Skeletal muscle satellite cell (primary cell): Measurements from ENCODE around the gene KAT6B.

ENCODE experiments used
- H3K27me3 ChIP-seq: 2 replicates; pipeline ENCODE4 v1.7.0; 2013; ENCODE audit warnings: low read length; ENCODE audit not compliant: control insufficient read depth, insufficient read depth
- H3K36me3 ChIP-seq: 2 replicates; pipeline ENCODE4 v1.7.0; 2013; ENCODE audit warnings: mild to moderate bottlenecking, control low read depth, low read length; ENCODE audit not compliant: insufficient read depth
- H3K4me1 ChIP-seq: 2 replicates; pipeline ENCODE4 v1.7.0; 2013; ENCODE audit warnings: low read length; ENCODE audit not compliant: control insufficient read depth, insufficient read depth
- H3K4me2 ChIP-seq: 2 replicates; pipeline ENCODE4 v1.7.0; 2013; ENCODE audit warnings: mild to moderate bottlenecking, low read length
- H3K4me3 ChIP-seq: 2 replicates; pipeline ENCODE4 v1.7.0; 2013; ENCODE audit warnings: low read length
- H3K9ac ChIP-seq: 2 replicates; pipeline ENCODE4 v1.7.0; 2013; ENCODE audit warnings: mild to moderate bottlenecking, low read depth, low read length, moderate library complexity
- H3K9me3 ChIP-seq: replicated peaks from 2 replicates; pipeline ENCODE4 v1.7.0; 2013; ENCODE audit warnings: mild to moderate bottlenecking, control low read depth, low read length

KAT6B gene

DNA sequence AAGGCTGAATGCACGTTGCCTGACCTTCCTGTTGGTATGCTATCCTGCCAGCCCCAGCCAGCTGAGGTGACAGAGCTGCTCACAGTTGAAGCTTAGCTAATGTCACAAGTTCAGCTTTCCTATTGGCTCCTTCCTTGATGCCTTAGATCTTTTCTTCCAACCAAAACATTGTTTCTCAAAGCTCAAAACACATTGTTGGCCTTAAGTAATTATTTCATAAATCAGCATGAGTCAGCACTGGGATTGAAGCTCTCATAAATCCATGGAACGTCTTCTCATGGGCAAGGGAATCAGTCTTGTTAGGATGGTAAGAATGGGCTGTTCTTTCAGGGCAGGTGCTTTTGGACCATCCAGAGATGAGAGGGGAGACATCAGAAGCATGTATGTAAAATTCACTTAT lies 157.0 kb downstream of the KAT6B start:
- H3K4me3 ChIP-seq = no peak overlapping the region
- no peak overlapping the region for H3K9ac ChIP-seq
- H3K4me2 ChIP-seq = no peak overlapping the region
- no peaks in the 10 kb centered on the region for H3K4me1 ChIP-seq
- H3K27me3 ChIP-seq = no peaks in the 10 kb centered on the region
- H3K36me3 ChIP-seq = peaks cover 7% of the 10 kb centered on the region
- H3K9me3 ChIP-seq = no peaks in the 10 kb centered on the region

DNA sequence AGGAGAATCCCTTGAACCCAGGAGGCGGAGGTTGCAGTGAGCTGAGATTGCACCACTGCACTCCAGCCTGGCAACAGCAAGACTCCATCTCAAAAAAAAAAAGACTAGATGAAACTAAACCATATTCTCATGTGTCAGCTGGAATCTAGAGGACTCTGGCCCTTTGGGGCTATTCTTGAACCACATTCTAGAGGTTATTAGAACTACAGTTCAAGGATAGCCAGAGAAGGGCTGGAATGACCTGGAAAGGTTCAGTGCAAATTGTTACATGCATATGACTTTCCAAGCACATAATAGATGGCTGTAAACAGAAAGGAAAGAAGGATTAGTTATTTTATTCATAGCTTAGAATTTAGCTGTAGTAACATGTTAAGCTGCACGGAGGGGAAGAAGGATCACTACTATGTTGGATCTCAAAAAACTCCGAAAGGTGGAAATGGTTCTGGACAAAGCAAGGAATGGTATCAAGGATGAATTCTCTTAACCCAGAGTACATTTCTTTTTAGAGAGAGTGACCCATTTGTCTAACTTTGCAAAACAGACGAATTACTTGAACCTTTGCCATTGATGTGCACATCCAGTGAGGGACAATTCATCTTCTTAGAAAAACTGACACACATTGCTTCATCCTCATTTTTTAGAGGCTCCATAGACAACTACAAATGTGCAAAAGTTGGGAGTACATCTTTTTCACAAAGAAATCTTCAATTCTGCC lies 161.1 kb downstream of the KAT6B start:
- no peaks in the 10 kb centered on the region for H3K9me3 ChIP-seq
- H3K36me3 ChIP-seq = peaks cover 7% of the 10 kb centered on the region

DNA sequence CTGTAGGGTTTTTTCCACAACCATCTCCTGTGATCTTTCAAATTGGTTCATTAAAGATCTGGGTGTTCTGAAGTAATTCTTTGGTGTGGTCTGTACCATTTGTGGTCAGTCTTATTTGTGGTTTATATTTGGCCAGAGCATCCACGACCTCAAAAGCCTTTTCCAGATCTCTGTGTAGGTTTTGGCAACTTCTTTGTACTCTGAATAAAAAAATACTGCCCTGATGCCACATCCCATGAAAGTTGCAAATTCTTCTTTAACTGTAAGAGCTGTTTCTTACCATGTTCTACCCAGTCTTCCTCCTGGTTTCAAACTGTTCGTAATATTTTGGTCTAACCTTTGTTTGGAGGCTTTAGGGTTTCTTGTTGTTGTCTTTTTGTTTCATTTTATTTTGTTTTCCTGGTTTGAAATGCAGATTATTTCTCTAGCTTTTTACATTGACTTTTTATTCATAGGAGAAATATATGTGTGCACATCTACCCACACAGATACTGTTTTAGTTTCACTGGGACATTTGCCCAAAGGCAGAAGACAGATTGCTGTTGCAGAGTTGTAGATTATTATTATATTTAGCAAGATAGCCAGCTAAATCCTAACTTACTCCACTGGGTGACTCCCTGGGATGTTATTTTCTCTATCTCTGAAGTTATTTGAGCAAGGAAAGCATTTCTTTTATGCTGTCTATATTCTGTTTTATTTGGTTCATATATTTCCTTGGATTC lies 161.8 kb downstream of the KAT6B start:
- H3K4me1 ChIP-seq = no peaks in the 10 kb centered on the region
- H3K9me3 ChIP-seq = no peaks in the 10 kb centered on the region
- H3K36me3 ChIP-seq = peaks cover 7% of the 10 kb centered on the region
- H3K27me3 ChIP-seq = no peaks in the 10 kb centered on the region
- no peak overlapping the region for H3K4me2 ChIP-seq
- H3K9ac ChIP-seq = no peak overlapping the region
- H3K4me3 ChIP-seq = no peak overlapping the region

More for the DNA sequence above, 161.1 kb downstream of the KAT6B start:
- Histone ChIP-seq H3K4me1 (no peaks in the 10 kb centered on the region), H3K4me3 (no peak overlapping the region), H3K27me3 (no peaks in the 10 kb centered on the region), H3K4me2 (no peak overlapping the region), H3K9ac (no peak overlapping the region)

DNA sequence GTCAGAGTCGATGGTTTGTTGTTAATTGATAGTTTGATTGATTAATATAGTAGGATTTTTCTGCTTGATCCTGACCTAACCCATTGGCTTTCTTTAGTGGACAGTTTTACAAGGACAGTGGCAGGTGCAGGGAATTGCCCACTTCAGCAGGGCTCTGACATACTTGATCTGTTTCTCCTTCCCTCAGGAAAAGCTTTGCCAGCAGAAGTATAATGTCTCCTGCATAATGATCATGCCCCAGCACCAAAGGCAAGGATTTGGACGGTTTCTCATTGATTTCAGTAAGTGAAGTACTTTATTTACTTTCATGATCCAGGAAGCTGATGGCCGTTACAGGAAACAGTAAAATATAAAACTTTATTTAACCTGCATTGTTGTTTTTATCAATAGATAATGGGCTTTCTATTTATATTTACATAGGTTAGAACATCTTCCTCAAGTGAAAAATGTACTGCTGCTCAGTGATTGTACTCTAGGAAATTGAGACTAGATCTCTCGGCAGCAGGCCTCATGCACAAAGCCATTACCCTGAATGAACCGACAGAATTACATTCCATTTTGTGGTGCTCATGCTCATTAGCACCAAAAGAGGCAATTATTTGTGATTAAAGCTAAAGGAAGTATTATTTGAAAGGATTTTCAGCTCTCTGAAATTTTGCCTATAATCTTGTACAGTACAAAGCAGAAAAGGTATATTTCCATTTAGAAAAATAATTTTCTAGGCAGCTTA lies 162.6 kb downstream of the KAT6B start:
- Histone ChIP-seq H3K4me3 (no peak overlapping the region), H3K9me3 (no peaks in the 10 kb centered on the region), H3K9ac (no peak overlapping the region), H3K27me3 (no peaks in the 10 kb centered on the region), H3K4me1 (no peaks in the 10 kb centered on the region), H3K4me2 (no peak overlapping the region), H3K36me3 (peaks cover 7% of the 10 kb centered on the region)

DNA sequence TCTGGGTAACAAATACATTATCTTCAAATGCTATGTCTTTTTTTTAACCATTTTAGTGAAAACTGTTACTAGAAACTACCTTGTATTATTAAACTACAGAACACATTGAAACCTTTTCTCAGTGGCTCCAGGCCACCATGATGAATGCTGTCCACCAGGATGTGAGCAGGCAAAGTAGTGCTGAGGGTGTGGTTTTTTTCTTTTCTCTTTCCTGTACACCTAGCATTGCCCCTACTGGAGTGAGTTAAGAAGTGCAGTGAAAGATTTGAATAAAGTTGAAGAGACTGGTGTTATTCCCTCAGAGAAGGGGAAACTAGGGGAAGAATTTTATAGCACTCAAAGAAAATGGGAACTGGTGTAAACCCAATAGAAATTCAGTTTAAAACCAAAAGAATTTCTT lies 165.0 kb downstream of the KAT6B start:
- no peak overlapping the region for H3K9ac ChIP-seq
- no peaks in the 10 kb centered on the region for H3K27me3 ChIP-seq
- H3K36me3 ChIP-seq = peaks cover 9% of the 10 kb centered on the region
- no peak overlapping the region for H3K4me2 ChIP-seq
- no peak overlapping the region for H3K4me3 ChIP-seq
- H3K9me3 ChIP-seq = no peaks in the 10 kb centered on the region
- H3K4me1 ChIP-seq = no peaks in the 10 kb centered on the region

DNA sequence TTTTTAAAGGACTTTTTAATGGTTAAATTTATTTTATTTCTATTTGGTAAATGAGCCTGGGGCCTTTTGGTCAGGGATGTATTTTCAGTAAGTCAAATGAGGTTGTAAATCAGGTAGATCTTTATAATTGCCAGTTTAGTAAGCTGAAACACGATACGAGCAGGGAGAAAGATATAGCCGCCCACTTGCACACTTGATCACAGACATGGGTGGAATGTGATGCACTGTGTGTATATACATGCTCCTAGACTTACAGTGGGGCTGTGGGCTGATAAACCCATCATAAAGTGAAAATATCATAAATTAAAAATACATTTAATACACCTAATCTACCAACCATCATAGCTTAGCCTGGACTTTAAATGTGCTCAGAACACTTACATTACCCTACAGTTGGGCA lies 165.7 kb downstream of the KAT6B start:
- Histone ChIP-seq H3K9me3 (no peaks in the 10 kb centered on the region), H3K9ac (no peak overlapping the region), H3K36me3 (peaks cover 9% of the 10 kb centered on the region), H3K27me3 (no peaks in the 10 kb centered on the region), H3K4me3 (no peak overlapping the region), H3K4me1 (no peaks in the 10 kb centered on the region), H3K4me2 (no peak overlapping the region)

DNA sequence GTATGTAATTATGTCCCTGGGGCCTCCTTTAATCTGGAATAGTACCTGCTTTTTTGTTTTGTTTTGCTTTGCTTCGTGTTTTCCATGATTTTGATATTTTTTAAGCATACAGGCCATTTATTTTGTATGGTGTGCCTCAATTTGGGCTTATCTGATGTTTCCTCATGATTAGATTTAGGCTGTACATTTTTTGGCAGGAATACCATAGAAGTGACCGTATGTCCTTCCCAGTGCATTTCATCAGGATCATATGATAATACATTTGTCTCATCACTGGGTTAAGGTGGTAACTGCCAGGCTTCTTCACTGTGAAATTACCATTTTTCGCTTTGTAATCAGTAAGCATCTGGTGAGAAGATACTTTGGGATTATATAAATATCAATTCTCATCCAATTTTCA lies 167.2 kb downstream of the KAT6B start:
- Histone ChIP-seq H3K4me1 (no peaks in the 10 kb centered on the region), H3K4me2 (no peak overlapping the region), H3K9ac (no peak overlapping the region), H3K27me3 (no peaks in the 10 kb centered on the region), H3K36me3 (peaks cover 9% of the 10 kb centered on the region), H3K4me3 (no peak overlapping the region), H3K9me3 (no peaks in the 10 kb centered on the region)

DNA sequence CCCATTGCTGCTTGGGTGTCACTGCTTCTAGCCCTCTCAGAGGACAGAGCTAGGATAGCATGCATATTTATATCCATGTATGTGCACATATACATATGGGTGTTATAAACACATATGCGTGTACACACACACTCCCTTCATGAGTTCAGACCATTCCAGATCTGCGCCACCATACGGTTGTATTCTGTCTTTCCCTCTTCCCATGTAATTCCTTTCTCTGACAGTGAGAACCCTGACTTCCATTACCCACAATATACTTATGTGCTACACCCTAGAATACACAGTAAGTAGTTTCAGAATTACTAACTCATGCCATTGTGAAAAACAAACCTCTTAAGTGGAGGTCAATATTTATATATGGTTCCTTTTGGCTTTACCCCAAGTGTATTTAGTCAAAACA lies 168.5 kb downstream of the KAT6B start:
- no peak overlapping the region for H3K9ac ChIP-seq
- no peaks in the 10 kb centered on the region for H3K27me3 ChIP-seq
- peaks cover 9% of the 10 kb centered on the region for H3K36me3 ChIP-seq
- no peak overlapping the region for H3K4me2 ChIP-seq
- no peaks in the 10 kb centered on the region for H3K9me3 ChIP-seq
- no peaks in the 10 kb centered on the region for H3K4me1 ChIP-seq
- no peak overlapping the region for H3K4me3 ChIP-seq

DNA sequence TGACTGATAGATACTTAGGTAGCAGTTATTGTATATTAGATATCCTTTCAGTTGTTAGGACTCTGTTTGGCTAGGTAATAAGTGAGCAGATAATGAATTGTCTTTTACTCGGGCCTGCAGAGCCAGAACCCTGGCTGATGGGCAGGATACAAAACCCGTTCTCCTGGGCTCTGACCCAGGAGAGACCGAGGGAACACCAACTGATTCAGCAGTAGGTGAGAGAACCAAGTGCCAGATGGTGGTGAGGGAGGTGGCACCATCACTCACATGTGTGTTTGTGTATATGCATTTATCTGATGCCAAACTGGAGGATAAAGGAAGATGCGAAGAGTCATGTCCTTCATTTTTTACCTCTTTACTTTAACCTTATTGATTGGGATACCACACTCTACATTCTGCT lies 169.4 kb downstream of the KAT6B start:
- Histone ChIP-seq H3K9me3 (no peaks in the 10 kb centered on the region), H3K36me3 (peaks cover 9% of the 10 kb centered on the region), H3K4me3 (no peak overlapping the region), H3K27me3 (no peaks in the 10 kb centered on the region), H3K9ac (no peak overlapping the region), H3K4me2 (no peak overlapping the region), H3K4me1 (no peaks in the 10 kb centered on the region)

DNA sequence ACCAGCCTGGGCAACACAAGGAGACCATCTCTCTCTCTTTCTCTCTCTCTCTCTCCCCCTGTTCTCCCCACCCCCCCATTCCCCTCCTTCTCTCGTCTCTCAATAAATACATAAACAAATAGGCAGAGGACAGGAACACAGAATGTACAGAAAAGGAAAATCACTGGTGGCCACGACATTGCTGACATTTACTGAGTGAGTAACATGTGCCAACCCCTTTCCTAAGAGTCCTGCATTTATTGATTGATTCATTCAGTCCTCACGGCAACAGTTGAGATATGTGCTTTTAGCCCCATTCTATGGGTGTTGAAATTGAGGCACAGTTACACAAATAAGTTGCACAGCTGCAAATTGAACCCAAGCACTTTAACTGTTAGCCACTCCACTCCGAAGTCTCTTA lies 170.8 kb downstream of the KAT6B start:
- Histone ChIP-seq H3K4me2 (no peak overlapping the region), H3K4me1 (no peaks in the 10 kb centered on the region), H3K9ac (no peak overlapping the region), H3K36me3 (peaks cover 9% of the 10 kb centered on the region), H3K9me3 (no peaks in the 10 kb centered on the region), H3K4me3 (no peak overlapping the region), H3K27me3 (no peaks in the 10 kb centered on the region)

DNA sequence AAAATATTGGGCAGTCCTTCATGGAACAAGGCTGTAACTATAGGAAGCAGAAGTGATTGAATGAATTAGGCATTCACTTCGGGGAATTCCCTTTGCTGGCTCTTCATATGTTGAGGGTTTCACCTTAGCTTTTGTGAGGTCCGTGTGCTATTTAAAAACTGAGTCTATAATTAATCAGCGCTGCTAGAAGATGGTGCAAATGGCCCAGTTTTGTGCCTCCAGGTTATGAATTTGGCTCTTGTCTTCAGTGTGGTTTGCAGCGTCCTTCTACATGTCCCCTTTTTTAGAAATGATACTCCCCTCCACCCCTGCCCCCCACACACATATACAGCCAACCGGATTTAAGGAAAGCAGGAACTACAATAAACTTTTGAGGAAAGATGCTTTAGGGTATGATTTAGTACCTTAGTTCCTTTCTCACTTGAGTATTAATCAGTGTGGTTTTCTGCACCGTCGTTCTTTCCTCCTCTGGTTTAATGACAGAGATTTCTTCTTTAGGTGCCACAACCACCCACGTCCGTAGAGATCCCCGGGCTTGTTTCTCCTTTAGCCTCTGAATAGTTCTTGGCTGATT lies 174.4 kb downstream of the KAT6B start:
- Histone ChIP-seq H3K4me1 (no peaks in the 10 kb centered on the region), H3K27me3 (no peaks in the 10 kb centered on the region), H3K9me3 (no peaks in the 10 kb centered on the region), H3K36me3 (peaks cover under 1% of the 10 kb centered on the region), H3K9ac (no peak overlapping the region), H3K4me2 (no peak overlapping the region), H3K4me3 (no peak overlapping the region)
